Measurements from ENCODE around the gene SLC22A1. TPM values are rescaled to one million over a fixed set of nuclear protein-coding genes. Genes with fewer than 3 reads are reported as not detected.
A peak's percentile ranks its signal among the peaks of the same experiment; 100 is the strongest.

SLC22A1 gene
- total and polyA plus RNA-seq, 2 experiments from 2014 or later: 0.10 to 0.65 TPM

GRCh38 chr6:160178271-160178670 lies 56.7 kb downstream of the SLC22A1 start:
- Histone ChIP-seq H3K9me2 (ENCODE audit: insufficient read depth) (no peaks in the 10 kb centered on the region; the same call in 1 of the 2 replicates), H3K36me3 (ENCODE audit: insufficient read depth) (no peaks in the 10 kb centered on the region), H3K4me2 (no peak overlapping the region), H3K79me2 (replicated peaks; ENCODE audit: insufficient read depth) (no peaks in the 10 kb centered on the region), H3K27me3 (ENCODE audit: insufficient read depth) (no peaks in the 10 kb centered on the region), H2AFZ (peak overlapping the region; percentile 70; the same call in 1 of the 2 replicates), H3K4me1 (ENCODE audit: insufficient read depth) (peaks cover 7% of the 10 kb centered on the region), H3K4me3 (no peak overlapping the region), H4K20me1 (replicated peaks; ENCODE audit: insufficient read depth) (no peaks in the 10 kb centered on the region), H3F3A (replicated peaks; ENCODE audit: low read depth) (no peaks in the 10 kb centered on the region), H3K27ac (ENCODE audit: low read depth) (no peak overlapping the region)
- Mint-ChIP-seq H3K27me3 (ENCODE audit: insufficient read depth, low read depth, poor library complexity) (no peaks in the 10 kb centered on the region), H3K27ac (peak overlapping the region; percentile 34; the same call in 1 of the 2 replicates), H3K9me3 (no peaks in the 10 kb centered on the region), H3K36me3 (ENCODE audit: low read depth) (no peaks in the 10 kb centered on the region), H3K4me1 (peaks cover 7% of the 10 kb centered on the region; the same call in 2 of the 3 replicates), H3K4me3 (no peak overlapping the region)
- TF ChIP-seq POLR2AphosphoS5 (IDR thresholded peaks at IDR 0.05; ENCODE audit: low read depth) (no peak), ZNF331 (CRISPR knock-in tag; IDR thresholded peaks at IDR 0.05; ENCODE audit: low read depth) (no peak), CTCF (conservative IDR thresholded peaks at IDR 0.05; ENCODE audit: low read depth in 2 of 2) (no peak), REST (IDR thresholded peaks at IDR 0.05; ENCODE audit: unreplicated experiment) (no peak), STAT1 (IDR thresholded peaks at IDR 0.05; ENCODE audit: unreplicated experiment) (no peak), ZNF114 (CRISPR knock-in tag; IDR thresholded peaks at IDR 0.05) (no peak), JUNB (IDR thresholded peaks at IDR 0.05; ENCODE audit: unreplicated experiment) (no peak), CREB1 (CRISPR knock-in tag; IDR thresholded peaks at IDR 0.05; ENCODE audit: low read depth) (no peak), EZH2phosphoT487 (IDR thresholded peaks at IDR 0.05; ENCODE audit: unreplicated experiment) (no peak), ETS1 (IDR thresholded peaks at IDR 0.05) (no peak)
- DNase-seq (ENCODE audit: low spot score) (no peak), ATAC-seq (no peak)

All from GM23338 (cell line).